Activated gamma-delta T cell treated with Interleukin-2 at 50 U/mL for 16 hours (primary cell): ENCODE results near the gene AGBL4.
"Not testable (repeated sequence)": the region's sequence is repeated elsewhere in the genome, so short reads cannot be mapped to it uniquely, and the experiment has no call there.

Experiments
- DNase-seq: peaks from one replicate; pipeline ENCODE4 v3.0.0-alpha.2; 2020

AGBL4 gene

DNA sequence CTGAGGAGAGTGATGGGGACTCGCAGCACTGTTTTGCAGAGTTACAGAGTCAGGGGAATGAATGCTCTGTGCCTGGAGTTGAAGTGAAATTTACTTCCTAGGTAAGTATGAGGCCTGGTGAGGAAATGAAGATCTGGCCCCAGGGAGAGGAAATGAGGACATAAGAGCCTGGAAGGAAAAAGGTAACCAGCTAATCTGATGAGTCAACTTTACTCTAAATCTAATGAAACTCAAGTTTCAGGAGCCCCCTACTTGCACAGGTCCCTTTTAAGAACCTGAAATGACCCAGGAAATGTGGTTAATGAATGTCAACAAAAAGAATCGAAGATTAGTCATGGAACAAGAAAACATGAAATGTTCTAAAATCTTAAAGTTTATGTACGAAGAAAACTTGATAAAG lies 599.0 kb downstream of the AGBL4 start:
- no peak for DNase-seq

DNA sequence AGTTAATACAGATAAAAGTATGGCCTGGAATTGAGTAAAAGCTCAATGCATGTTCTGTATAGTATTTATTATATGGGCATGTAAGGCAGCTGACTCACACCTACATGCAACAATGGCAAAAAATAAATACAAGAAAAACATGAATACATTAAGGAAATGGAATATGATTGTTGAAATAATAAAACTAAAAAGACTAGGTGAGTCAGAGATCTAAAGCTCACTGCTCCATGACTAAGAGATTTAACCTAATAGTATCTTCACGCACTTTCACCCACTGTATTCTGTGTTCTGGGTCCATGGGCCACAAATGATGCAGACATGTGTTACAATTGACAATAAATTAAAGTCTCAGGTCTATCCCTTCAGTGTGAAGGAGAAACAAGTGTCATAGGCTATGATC lies 607.0 kb downstream of the AGBL4 start:
- no peak for DNase-seq

GRCh38 chr1:49408346-49408745 lies 615.4 kb downstream of the AGBL4 start:
- DNase-seq, result no peak

DNA sequence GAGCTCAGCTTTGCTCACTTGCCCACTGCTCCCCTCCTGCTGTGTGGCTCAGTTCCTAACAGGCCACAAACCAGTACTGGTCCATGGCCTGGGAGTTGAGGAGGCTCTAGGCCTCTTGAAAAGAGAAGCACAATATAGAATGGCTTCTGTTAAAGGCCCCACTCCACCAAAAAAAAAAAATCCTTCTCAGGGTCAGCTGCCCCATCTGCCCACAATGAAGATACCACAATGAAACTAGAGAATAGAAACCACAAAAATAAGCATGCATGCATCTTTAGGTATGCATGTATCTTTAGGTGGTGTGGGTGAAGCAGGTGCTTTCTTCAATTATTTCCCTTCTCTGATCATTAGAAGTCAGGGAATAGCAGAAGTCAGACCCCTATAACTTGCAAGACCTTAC lies 626.7 kb downstream of the AGBL4 start:
- no peak for DNase-seq

- DNase-seq, result no peak
These were observed 629.6 kb downstream of the AGBL4 start for GRCh38 chr1:49394200-49394599.

- no peak for DNase-seq
These were observed 634.1 kb downstream of the AGBL4 start for GRCh38 chr1:49389699-49390098.

GRCh38 chr1:49364676-49365075 lies 659.1 kb downstream of the AGBL4 start:
- no peak for DNase-seq

DNA sequence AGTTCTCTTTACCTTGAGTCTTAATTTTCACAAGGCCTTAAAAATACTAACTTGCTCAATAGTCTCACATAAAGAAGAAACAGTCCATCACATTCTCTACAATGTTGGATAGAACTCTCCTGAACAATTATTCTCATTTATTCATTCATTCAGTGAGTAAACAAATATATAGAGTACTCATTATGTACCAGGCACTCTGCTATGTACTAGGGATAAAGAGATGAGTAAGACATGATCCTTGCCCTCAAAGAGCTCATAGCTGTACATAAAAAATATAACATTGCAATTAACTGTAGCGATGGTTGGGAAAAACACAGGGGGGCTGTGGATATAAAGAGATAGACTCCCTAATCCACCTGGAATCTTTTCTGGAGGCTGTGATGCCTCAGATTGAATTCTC lies 660.1 kb downstream of the AGBL4 start:
- no peak for DNase-seq

DNA sequence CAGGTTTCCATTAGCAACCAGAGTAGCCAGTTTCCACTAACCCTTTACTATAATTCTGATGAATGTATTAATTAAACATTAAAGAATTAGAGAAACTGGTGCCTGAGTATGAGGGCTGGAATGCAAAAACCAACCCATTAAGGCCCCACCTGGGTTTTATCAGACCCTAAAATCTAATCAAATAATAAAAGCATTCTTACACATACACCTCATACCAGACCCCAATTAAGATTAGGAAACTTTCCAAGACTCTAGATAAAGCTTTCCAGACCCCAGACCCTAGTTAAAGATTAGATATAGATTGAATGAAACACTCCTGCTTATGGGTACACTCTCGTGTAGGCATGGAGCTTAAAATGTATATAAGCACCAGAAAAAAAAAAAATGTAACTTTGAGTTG lies 665.7 kb downstream of the AGBL4 start:
- DNase-seq, result no peak

- no peak for DNase-seq
These were observed 667.2 kb downstream of the AGBL4 start for GRCh38 chr1:49356594-49356993.

DNA sequence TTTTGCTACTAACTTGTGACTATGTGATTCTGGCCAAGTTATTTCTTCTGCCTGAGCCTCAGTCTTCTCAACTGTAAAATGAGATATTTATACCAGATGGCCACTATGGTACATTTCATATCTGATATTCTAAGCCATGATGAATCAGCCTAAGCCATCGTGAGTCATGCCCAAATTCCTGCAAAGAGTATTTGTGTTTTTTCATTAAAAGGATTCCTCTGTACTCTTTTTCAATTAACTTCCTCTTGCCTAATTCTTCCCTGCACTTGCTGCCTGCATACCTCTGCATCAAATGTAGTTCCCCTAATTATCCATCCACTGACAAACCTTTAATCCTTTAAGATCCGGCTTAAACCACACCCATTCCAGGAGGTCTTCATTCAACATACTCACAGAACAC lies 672.0 kb downstream of the AGBL4 start:
- DNase-seq, result no peak

GRCh38 chr1:49346767-49347349 lies 676.9 kb downstream of the AGBL4 start:
- no peak for DNase-seq

GRCh38 chr1:49340576-49340975 lies 683.2 kb downstream of the AGBL4 start:
- DNase-seq, result no peak

GRCh38 chr1:49339043-49339442 lies 684.7 kb downstream of the AGBL4 start:
- DNase-seq, result no peak

GRCh38 chr1:49337251-49337650 lies 686.5 kb downstream of the AGBL4 start:
- no peak for DNase-seq

- no peak for DNase-seq
These were observed 689.8 kb downstream of the AGBL4 start for GRCh38 chr1:49333906-49334305.

DNA sequence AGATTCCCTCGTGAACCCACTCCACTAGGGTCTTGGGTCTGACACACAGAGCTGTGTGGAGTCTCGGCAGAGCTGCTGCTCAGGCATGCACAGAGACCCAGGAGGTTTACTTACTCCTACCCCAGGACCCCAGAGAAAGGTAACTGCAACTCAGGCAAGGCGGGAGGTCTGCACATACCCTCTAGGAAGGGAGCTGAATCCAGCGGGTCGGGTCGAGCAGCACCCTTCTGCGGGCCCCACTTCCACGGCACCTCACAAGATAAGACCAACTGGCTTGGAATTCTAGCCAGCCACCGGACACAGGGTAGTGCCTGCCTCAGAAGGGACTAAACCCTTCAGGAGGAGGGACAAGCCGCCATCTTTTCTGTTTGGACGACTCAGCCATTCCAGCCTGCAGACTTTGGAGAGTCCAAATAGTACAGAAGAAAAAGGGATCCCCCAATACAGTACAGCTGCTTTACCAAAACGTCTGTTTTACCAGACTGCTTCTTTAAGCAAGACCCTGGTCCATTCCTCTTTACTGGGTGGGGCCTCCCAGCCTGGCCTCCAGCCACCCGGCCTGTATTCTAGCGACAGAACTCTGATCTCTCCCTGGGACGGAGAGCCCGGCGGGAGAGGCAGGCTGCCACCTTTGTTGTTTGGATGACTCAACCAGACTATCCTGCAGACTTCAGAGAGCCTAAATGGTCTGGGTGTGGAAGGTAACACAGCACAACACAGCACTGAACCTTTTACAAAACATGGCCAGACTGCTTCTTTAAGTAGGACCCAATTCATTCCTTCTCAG lies 692.5 kb downstream of the AGBL4 start:
- DNase-seq, result no peak

DNA sequence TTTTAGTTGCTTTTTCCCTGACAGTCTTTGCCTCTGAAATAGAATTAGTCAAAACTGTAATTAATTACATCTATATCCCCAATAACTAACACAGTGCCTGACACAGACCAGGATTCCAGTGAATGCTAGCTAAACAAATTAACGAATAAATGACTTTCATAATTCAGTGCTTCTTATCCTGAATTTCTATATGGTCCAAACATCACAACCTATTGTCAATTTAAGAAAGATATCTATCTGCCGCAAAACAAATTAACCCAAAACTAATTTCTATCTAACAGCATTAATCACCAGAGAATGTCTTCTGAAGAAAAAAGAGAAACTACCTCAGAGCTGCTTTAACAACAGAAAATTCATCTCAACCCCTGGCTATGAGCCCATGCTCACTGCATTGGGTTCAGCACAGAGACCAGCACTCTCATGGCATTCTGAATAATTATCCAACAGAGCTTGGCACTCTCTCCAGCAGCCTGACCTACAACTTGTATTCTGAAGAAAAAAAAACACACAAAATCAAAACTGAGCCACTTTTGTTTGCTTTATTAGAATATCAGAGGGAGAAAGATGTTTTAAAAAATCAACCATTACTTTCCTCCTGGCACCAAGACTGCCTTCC lies 699.7 kb downstream of the AGBL4 start:
- no peak for DNase-seq

GRCh38 chr1:49320493-49320892 lies 703.3 kb downstream of the AGBL4 start:
- not testable (repeated sequence) for DNase-seq

- DNase-seq, result no peak
These were observed 704.3 kb downstream of the AGBL4 start for GRCh38 chr1:49319426-49319963.

GRCh38 chr1:49318218-49318617 lies 705.5 kb downstream of the AGBL4 start:
- DNase-seq, result no peak

DNA sequence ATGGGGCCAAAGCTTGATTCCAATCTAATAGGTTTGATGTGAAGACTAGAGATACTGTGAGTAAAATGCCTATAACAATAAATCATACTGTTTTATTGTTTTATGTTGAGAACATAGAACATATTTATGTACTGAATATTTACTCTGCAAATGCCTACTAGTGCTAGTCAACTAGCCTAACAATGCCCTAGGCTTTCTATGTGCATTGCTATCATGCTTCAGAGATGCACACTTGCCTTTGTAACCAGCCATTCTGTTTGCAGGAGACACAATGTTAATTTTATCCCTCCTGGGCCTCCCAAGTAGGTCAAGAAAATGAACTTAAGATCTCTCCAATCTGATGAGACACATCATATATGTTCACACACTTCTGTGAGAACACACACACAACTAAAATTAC lies 716.3 kb downstream of the AGBL4 start:
- no peak for DNase-seq

DNA sequence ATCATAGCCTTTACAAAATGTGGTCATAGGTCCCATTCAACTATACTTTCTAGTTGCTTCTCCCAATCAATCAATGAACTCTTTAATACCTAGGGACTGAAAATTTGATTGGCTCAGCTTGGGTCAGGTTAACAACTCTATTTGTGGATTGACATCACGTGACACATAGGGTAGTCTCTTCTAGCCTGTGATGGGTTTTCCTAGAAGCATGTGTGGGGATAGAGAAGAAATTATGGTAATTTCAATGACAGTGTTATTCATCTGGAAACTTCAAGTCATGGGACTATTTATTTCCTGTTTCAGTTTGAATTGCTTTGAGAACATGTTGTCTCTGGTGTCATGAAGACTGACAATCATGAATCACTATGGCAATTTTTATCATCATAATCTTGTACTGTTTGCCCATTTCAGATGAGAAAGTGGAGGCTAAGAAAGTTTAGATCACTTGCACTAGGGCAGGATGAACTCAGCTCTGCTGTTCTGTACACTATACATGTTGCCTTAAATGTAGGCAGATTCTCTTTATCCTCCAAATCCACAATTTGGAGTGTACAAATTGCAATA lies 717.2 kb downstream of the AGBL4 start:
- DNase-seq, result no peak

DNA sequence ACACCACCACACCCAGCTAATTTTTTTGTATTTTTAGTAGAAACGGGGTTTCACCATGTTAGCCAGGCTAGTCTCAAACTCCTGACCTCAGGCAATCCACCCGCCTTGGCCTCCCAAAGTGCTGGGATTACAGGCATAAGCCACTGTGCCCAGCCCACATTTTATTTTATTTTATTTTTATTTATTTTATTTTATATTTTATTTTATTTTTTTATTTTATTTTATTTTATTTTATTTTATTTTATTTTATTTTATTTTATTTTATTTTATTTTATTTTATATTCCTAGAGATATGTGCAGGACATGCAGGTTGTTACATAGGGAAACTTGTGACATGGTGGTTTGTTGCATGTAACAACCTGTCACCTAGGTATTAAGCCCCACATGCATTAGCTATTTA lies 721.4 kb downstream of the AGBL4 start:
- not testable (repeated sequence) for DNase-seq
